Neural cell (in vitro differentiated cells): Measurements from ENCODE around the gene CADM1. TPM values are rescaled to one million over a fixed set of nuclear protein-coding genes. Genes with fewer than 3 reads are reported as not detected.

Experiments used
- H2AFZ ChIP-seq: fragments of 200-600, 300-800 bp; sonication (generic), shearing (Covaris generic); 2 replicates; pipeline ENCODE4 v1.6.0; 2014; ENCODE audit warnings: low read depth, mild to moderate bottlenecking, antibody characterized with exemption, low read length, moderate library complexity
- H3F3A ChIP-seq: fragments of 200-600 bp; shearing (Covaris generic); 2 replicates; pipeline ENCODE4 v1.6.1; 2016; ENCODE audit warnings: mild to moderate bottlenecking, moderate library complexity, mixed read lengths, antibody characterized with exemption, low read length; ENCODE audit not compliant: insufficient read depth, poor library complexity, severe bottlenecking
- H3K27ac ChIP-seq: fragments of 200-600, 300-800 bp; sonication (generic), shearing (Covaris generic); 2 replicates; pipeline ENCODE4 v1.5.1; 2014; ENCODE audit warnings: mild to moderate bottlenecking, low read length, moderate library complexity
- H3K27me3 ChIP-seq: fragments of 300-800, 200-600 bp; sonication (generic), shearing (Covaris generic); 2 replicates; pipeline ENCODE4 v1.6.0; 2014; ENCODE audit warnings: mild to moderate bottlenecking, low read depth, low read length, moderate library complexity; ENCODE audit not compliant: insufficient read depth
- H3K36me3 ChIP-seq: fragments of 300-800, 200-600 bp; sonication (generic), shearing (Covaris generic); 2 replicates; pipeline ENCODE4 v1.5.1; 2014; ENCODE audit warnings: mild to moderate bottlenecking, antibody characterized with exemption, low read length, moderate library complexity; ENCODE audit not compliant: insufficient read depth
- H3K4me2 ChIP-seq: fragments of 300-800, 200-600 bp; sonication (generic), shearing (Covaris generic); 2 replicates; pipeline ENCODE4 v1.6.0; 2014; ENCODE audit warnings: mild to moderate bottlenecking, low read length
- H3K4me3 ChIP-seq: fragments of 300-800, 200-600 bp; sonication (generic), shearing (Covaris generic); 2 replicates; pipeline ENCODE4 v1.5.1; 2014; ENCODE audit warnings: mild to moderate bottlenecking, low read length, moderate library complexity
- H3K79me2 ChIP-seq: fragments of 200-600 bp; shearing (Covaris generic); replicated peaks from 2 replicates; pipeline ENCODE4 v1.6.0; 2014; ENCODE audit warnings: mild to moderate bottlenecking, low read length, moderate library complexity; ENCODE audit not compliant: insufficient read depth
- H3K9ac ChIP-seq: fragments of 300-800, 200-600 bp; sonication (generic), shearing (Covaris generic); 2 replicates; pipeline ENCODE4 v1.6.1; 2016; ENCODE audit warnings: mild to moderate bottlenecking, low read length, mixed read lengths
- H3K9me2 ChIP-seq: fragments of 200-600 bp; shearing (Covaris generic); 2 replicates; pipeline ENCODE4 v1.6.1; 2016; ENCODE audit warnings: mild to moderate bottlenecking, low read length, mixed read lengths; ENCODE audit not compliant: insufficient read depth
- H3K9me3 ChIP-seq: fragments of 200-600, 300-800 bp; sonication (generic), shearing (Covaris generic); 2 replicates; pipeline ENCODE4 v1.6.1; 2016; ENCODE audit warnings: mild to moderate bottlenecking, mixed run types, low read length, moderate library complexity, mixed read lengths
- H4K20me1 ChIP-seq: fragments of 200-600 bp; shearing (Covaris generic); 2 replicates; pipeline ENCODE4 v1.6.1; 2016; ENCODE audit warnings: mild to moderate bottlenecking, mixed run types; ENCODE audit not compliant: insufficient read depth
- EP300 ChIP-seq: fragments of 450-650 bp; conservative IDR thresholded peaks from 2 replicates; pipeline ENCODE4 v1.6.1; 2014; ENCODE audit warnings: antibody characterized with exemption, mild to moderate bottlenecking, moderate library complexity; ENCODE audit not compliant: poor library complexity, severe bottlenecking
- EZH2 ChIP-seq: fragments of 200-600, 300-800 bp; shearing (Covaris generic), sonication (generic); IDR thresholded peaks from 2 replicates; pipeline ENCODE4 v1.6.1; 2014; ENCODE audit warnings: antibody characterized with exemption, low read length, borderline replicate concordance, mild to moderate bottlenecking; ENCODE audit not compliant: insufficient read depth, poor library complexity, severe bottlenecking
- MXI1 ChIP-seq: fragments of 450-650 bp; conservative IDR thresholded peaks from 2 replicates; pipeline ENCODE4 v1.6.1; 2014; ENCODE audit warnings: antibody characterized with exemption, mild to moderate bottlenecking; ENCODE audit not compliant: poor library complexity, severe bottlenecking
- POLR2AphosphoS5 ChIP-seq: IDR thresholded peaks from 2 replicates; pipeline ENCODE4 v1.6.1; 2012
- RAD21 ChIP-seq: fragments of 450-650 bp; conservative IDR thresholded peaks from 2 replicates; pipeline ENCODE4 v1.6.1; 2014; ENCODE audit warnings: antibody characterized with exemption, mild to moderate bottlenecking, moderate library complexity
- SMC3 ChIP-seq: fragments of 450-650 bp; conservative IDR thresholded peaks from 2 replicates; pipeline ENCODE4 v1.6.1; 2014; ENCODE audit warnings: antibody characterized with exemption, mild to moderate bottlenecking, moderate library complexity; ENCODE audit not compliant: poor library complexity
- TAF1 ChIP-seq: IDR thresholded peaks from 2 replicates; pipeline ENCODE4 v1.6.1; 2012; ENCODE audit warnings: low read depth
- polyA plus RNA-seq: library from polyadenylated mRNA; depleted of rRNA; stranded (reverse); fragments of >200 nt; gene quantifications from 2 replicates; pipeline ENCODE4 v1.2.3, GENCODE V29; 2014
- TF ChIP-seq, protein P1 (sequence below): fragments of 450-650 bp; IDR thresholded peaks from 2 replicates; pipeline ENCODE4 v1.5.1; 2014; ENCODE audit warnings: antibody characterized with exemption, mild to moderate bottlenecking, moderate library complexity; ENCODE audit not compliant: poor library complexity, severe bottlenecking
- TF ChIP-seq, protein P2 (sequence below): IDR thresholded peaks from 2 replicates; pipeline ENCODE4 v1.6.1; 2012; ENCODE audit warnings: borderline replicate concordance

The CADM1 gene
- polyA plus RNA-seq, 1 donor from 2014 or later, result 92.1 TPM

DNA sequence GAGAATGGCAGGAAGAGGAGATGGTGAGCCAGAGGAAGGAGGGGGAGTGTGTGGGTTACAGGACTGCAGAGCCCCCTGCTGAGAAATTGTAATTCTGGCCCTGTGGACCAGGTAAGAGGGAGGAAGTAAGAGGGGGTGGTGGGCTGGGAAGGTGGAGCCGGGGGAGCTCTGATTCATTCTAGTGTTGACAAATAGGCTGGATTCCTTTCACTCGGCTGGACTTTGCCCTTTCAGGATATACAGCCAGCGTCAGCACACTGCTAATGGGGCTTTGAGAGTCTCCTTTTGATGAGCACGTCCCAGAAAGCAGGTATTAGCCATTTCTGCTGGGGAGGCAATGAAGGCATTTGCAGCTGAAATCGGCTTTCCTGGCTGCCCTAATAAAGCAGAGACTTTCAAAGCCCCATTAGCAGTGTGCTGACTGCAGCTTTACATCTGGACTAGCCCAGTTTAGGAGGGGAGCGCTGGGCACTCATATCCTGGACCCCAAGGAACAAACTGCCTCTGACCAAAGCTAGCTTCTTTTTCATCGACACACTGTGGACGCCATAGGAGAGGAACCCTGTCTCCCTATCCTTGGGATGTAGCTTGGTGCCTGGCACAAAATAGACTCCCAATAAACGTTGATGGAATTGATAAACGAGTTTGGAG lies 44.8 kb upstream of the CADM1 start:
- Histone ChIP-seq H3K36me3 (no peaks in the 10 kb centered on the region), H3K4me2 (no peak overlapping the region), H3K9me3 (no peaks in the 10 kb centered on the region), H4K20me1 (no peaks in the 10 kb centered on the region), H3K79me2 (no peaks in the 10 kb centered on the region), H3K27me3 (no peaks in the 10 kb centered on the region), H3F3A (no peaks in the 10 kb centered on the region), H2AFZ (no peak overlapping the region), H3K9me2 (no peaks in the 10 kb centered on the region), H3K9ac (no peak overlapping the region), H3K4me3 (no peak overlapping the region), H3K27ac (no peak overlapping the region)
- no peak for TF ChIP-seq EP300

DNA sequence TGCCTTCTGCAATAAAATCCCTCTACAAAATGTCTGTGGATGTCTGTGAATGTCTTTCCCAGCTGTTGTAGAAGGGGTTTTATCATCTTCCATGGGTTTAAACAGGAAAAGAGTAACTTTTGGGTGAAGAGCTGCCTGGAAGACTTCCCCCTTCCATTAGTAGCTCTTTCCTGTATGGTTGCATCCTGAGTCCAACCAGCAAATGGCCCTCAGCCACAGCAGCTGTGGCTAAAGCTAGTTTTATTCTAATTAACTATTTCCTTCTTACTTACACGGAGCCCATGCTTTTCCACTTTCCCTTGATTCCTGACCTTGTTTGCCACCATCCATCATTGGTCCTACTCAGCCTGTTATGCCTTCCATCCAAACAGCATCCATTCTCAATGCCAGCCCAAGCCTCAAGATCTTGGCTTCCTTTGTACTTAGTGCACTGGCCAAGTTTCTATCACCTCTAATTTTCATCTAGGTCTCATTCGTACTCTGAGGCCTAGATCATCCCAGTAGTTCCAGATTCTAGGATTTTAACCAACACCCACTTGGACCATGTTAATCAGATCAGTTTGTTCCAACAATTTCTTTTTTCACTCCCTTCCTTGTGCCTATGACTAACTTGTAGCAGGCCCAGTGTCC lies 41.5 kb upstream of the CADM1 start:
- TF ChIP-seq, protein P1, sequence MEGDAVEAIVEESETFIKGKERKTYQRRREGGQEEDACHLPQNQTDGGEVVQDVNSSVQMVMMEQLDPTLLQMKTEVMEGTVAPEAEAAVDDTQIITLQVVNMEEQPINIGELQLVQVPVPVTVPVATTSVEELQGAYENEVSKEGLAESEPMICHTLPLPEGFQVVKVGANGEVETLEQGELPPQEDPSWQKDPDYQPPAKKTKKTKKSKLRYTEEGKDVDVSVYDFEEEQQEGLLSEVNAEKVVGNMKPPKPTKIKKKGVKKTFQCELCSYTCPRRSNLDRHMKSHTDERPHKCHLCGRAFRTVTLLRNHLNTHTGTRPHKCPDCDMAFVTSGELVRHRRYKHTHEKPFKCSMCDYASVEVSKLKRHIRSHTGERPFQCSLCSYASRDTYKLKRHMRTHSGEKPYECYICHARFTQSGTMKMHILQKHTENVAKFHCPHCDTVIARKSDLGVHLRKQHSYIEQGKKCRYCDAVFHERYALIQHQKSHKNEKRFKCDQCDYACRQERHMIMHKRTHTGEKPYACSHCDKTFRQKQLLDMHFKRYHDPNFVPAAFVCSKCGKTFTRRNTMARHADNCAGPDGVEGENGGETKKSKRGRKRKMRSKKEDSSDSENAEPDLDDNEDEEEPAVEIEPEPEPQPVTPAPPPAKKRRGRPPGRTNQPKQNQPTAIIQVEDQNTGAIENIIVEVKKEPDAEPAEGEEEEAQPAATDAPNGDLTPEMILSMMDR, result no peak
- TF ChIP-seq MXI1 (no peak), SMC3 (no peak), RAD21 (no peak), EP300 (no peak), POLR2AphosphoS5 (no peak), TAF1 (no peak), EZH2 (no peak)
- TF ChIP-seq, protein P2, sequence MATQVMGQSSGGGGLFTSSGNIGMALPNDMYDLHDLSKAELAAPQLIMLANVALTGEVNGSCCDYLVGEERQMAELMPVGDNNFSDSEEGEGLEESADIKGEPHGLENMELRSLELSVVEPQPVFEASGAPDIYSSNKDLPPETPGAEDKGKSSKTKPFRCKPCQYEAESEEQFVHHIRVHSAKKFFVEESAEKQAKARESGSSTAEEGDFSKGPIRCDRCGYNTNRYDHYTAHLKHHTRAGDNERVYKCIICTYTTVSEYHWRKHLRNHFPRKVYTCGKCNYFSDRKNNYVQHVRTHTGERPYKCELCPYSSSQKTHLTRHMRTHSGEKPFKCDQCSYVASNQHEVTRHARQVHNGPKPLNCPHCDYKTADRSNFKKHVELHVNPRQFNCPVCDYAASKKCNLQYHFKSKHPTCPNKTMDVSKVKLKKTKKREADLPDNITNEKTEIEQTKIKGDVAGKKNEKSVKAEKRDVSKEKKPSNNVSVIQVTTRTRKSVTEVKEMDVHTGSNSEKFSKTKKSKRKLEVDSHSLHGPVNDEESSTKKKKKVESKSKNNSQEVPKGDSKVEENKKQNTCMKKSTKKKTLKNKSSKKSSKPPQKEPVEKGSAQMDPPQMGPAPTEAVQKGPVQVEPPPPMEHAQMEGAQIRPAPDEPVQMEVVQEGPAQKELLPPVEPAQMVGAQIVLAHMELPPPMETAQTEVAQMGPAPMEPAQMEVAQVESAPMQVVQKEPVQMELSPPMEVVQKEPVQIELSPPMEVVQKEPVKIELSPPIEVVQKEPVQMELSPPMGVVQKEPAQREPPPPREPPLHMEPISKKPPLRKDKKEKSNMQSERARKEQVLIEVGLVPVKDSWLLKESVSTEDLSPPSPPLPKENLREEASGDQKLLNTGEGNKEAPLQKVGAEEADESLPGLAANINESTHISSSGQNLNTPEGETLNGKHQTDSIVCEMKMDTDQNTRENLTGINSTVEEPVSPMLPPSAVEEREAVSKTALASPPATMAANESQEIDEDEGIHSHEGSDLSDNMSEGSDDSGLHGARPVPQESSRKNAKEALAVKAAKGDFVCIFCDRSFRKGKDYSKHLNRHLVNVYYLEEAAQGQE, result no peak
- H3K9me2 ChIP-seq, result no peaks in the 10 kb centered on the region

More for the DNA sequence above, 41.5 kb upstream of the CADM1 start:
- no peaks in the 10 kb centered on the region for H4K20me1 ChIP-seq
- no peaks in the 10 kb centered on the region for H3K36me3 ChIP-seq
- no peak overlapping the region for H3K27ac ChIP-seq
- H3K4me2 ChIP-seq, result no peak overlapping the region
- H3K9ac ChIP-seq, result no peak overlapping the region
- no peak overlapping the region for H3K4me3 ChIP-seq
- H3F3A ChIP-seq, result no peaks in the 10 kb centered on the region
- no peaks in the 10 kb centered on the region for H3K9me3 ChIP-seq
- no peaks in the 10 kb centered on the region for H3K27me3 ChIP-seq
- no peak overlapping the region for H2AFZ ChIP-seq
- H3K79me2 ChIP-seq, result no peaks in the 10 kb centered on the region
